ENCODE data around the gene TNFRSF13B. TPM values are rescaled to one million over a fixed set of nuclear protein-coding genes. Genes with fewer than 3 reads are reported as not detected.
A peak's percentile ranks its signal among the peaks of the same experiment; 100 is the strongest.
"Not testable (repeated sequence)": the region's sequence is repeated elsewhere in the genome, so short reads cannot be mapped to it uniquely, and the experiment has no call there.

TNFRSF13B gene
- total and polyA plus RNA-seq, 12 donors, result 0.18 to 0.48 TPM; not detected in 10

DNA sequence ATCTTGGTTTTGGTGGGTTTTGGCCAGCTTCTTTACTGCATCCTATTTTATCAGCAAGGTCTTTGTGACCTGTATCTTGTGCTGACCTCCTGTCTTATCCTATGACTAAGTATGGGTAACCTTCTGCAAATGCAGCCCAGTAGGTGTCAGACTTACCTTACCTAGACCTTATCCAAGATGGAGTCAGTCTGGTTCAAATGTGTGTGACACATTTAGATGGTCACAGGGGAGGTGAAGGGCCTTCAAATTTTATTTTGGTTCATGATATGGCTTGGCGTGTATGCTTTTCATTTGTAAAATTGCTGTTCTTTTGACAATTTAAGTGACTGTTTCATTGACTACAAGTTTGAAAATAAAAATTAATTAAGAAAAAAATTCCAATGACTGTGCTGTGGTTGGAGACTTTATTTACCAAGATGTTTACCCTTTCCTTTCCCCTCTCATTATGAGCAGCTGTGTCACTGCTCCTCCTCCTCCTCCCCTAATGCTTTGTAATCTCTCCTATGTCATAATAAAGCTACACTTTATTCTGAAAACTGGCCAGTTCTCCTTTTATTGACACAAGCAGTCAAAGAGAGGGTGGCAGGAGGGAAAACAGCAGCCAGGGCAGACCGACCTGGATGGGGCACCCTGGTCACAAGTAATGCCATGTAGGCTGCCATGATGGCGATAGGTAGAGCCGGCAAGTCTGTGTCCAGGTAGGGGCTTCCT lies 49.4 kb downstream of the TNFRSF13B start:
- DNase-seq, result peak in 2 of 7 donors; percentile 1 to 11
- TF ChIP-seq POLR2A (IDR thresholded peaks at IDR 0.05), result no peak
- TF ChIP-seq, protein P1, sequence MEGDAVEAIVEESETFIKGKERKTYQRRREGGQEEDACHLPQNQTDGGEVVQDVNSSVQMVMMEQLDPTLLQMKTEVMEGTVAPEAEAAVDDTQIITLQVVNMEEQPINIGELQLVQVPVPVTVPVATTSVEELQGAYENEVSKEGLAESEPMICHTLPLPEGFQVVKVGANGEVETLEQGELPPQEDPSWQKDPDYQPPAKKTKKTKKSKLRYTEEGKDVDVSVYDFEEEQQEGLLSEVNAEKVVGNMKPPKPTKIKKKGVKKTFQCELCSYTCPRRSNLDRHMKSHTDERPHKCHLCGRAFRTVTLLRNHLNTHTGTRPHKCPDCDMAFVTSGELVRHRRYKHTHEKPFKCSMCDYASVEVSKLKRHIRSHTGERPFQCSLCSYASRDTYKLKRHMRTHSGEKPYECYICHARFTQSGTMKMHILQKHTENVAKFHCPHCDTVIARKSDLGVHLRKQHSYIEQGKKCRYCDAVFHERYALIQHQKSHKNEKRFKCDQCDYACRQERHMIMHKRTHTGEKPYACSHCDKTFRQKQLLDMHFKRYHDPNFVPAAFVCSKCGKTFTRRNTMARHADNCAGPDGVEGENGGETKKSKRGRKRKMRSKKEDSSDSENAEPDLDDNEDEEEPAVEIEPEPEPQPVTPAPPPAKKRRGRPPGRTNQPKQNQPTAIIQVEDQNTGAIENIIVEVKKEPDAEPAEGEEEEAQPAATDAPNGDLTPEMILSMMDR (IDR thresholded peaks at IDR 0.05), result peak in 1 of 6 experiments; percentile 13
- intact Hi-C loops (cut with DNase I), result no loop called here
- Histone ChIP-seq H3K4me1 (replicated peaks in 1 of 2) (no peaks in the 10 kb centered on the region), H3K27me3 (no peaks in the 10 kb centered on the region), H3K27ac (no peak overlapping the region), H3K36me3 (replicated peaks in 1 of 2) (no peaks in the 10 kb centered on the region), H3K4me3 (no peak overlapping the region), H3K9me3 (replicated peaks in 1 of 3) (no peaks in the 10 kb centered on the region)
- WGBS, 4 donors, result 71 to 86% (median 84%) methylated on average over 4 of the region's 4 CpGs

GRCh38 chr17:16921451-16921850 lies 50.5 kb downstream of the TNFRSF13B start:
- H3K27ac ChIP-seq; H3K4me1 ChIP-seq (replicated peaks in 1 of 2); H3K4me3 ChIP-seq; H3K9me3 ChIP-seq (replicated peaks in 1 of 3); intact Hi-C loops (cut with DNase I); H3K36me3 ChIP-seq (replicated peaks in 1 of 2); H3K27me3 ChIP-seq: not testable (repeated sequence)
- peak in 1 of 7 donors; percentile 4 for DNase-seq
- WGBS, 4 donors, result 79 to 92% (median 87%) methylated on average over 6 of the region's 6 CpGs

- intact Hi-C loops (cut with DNase I), result no loop called here
- no peak for TF ChIP-seq POLR2A (IDR thresholded peaks at IDR 0.05)
- TF ChIP-seq, protein P1 (IDR thresholded peaks at IDR 0.05), result no peak
- H3K4me1 ChIP-seq (replicated peaks in 1 of 2), result no peaks in the 10 kb centered on the region
- H3K4me3 ChIP-seq, result no peak overlapping the region
- no peaks in the 10 kb centered on the region for H3K9me3 ChIP-seq (replicated peaks in 1 of 3)
- no peak overlapping the region for H3K27ac ChIP-seq
- H3K36me3 ChIP-seq (replicated peaks in 1 of 2), result no peaks in the 10 kb centered on the region
- DNase-seq, result no peak
- no peaks in the 10 kb centered on the region for H3K27me3 ChIP-seq
- 90 to 96% (median 93%) methylated on average over 2 to 8 of the region's 8 CpGs for WGBS, 4 donors
These were observed 51.3 kb downstream of the TNFRSF13B start for GRCh38 chr17:16920628-16921020.

GRCh38 chr17:16919663-16920627 lies 52.0 kb downstream of the TNFRSF13B start:
- no peak overlapping the region for H3K4me3 ChIP-seq
- TF ChIP-seq, protein P1 (IDR thresholded peaks at IDR 0.05), result no peak
- TF ChIP-seq POLR2A (IDR thresholded peaks at IDR 0.05), result no peak
- H3K36me3 ChIP-seq (replicated peaks in 1 of 2), result no peaks in the 10 kb centered on the region
- peak in 1 of 7 donors; percentile 11 for DNase-seq
- H3K27me3 ChIP-seq, result no peaks in the 10 kb centered on the region
- H3K9me3 ChIP-seq (replicated peaks in 1 of 3), result no peaks in the 10 kb centered on the region
- WGBS, 4 donors, result 73 to 88% (median 84%) methylated on average over 7 to 15 of the region's 15 CpGs
- no peak overlapping the region for H3K27ac ChIP-seq
- intact Hi-C loops (cut with DNase I), result loop anchor here in 1 of 2 donors (5.0 kb wide), 1 partner anchor 67 kb away; no protein-coding TSS in a partner anchor
- no peaks in the 10 kb centered on the region for H3K4me1 ChIP-seq (replicated peaks in 1 of 2)
